ENCODE data around the gene MAN2A1.

Gene MAN2A1

GRCh38 chr5:109644829-109645228 lies 44.9 kb upstream of the MAN2A1 start:
- Histone ChIP-seq H3K36me3 (ENCODE audit: insufficient read depth, low read length) (no peaks in the 10 kb centered on the region), H3K9ac (ENCODE audit: low read length) (no peak overlapping the region), H3K27ac (ENCODE audit: low read depth, low read length, poor library complexity, severe bottlenecking) (no peak overlapping the region), H3K9me2 (ENCODE audit: low read depth, low read length) (no peaks in the 10 kb centered on the region), H3K4me1 (ENCODE audit: insufficient read depth, low read length, severe bottlenecking) (no peaks in the 10 kb centered on the region), H3K9me3 (ENCODE audit: low read length) (no peaks in the 10 kb centered on the region), H3K4me3 (ENCODE audit: low read depth, low read length, poor library complexity, severe bottlenecking) (no peak overlapping the region), H3K27me3 (ENCODE audit: insufficient read depth, low read length) (no peaks in the 10 kb centered on the region), H4K20me1 (ENCODE audit: insufficient read depth, low read length) (no peaks in the 10 kb centered on the region), H3F3A (ENCODE audit: insufficient read depth, low read length) (no peaks in the 10 kb centered on the region), H3K4me2 (ENCODE audit: low read length) (no peak overlapping the region), H2AFZ (ENCODE audit: low read length) (no peak overlapping the region), H3K79me2 (ENCODE audit: insufficient read depth, low read length) (no peaks in the 10 kb centered on the region)
- TF ChIP-seq EZH2 (IDR thresholded peaks at IDR 0.05; ENCODE audit: borderline replicate concordance, low read length) (no peak), CTCF (IDR thresholded peaks at IDR 0.05; ENCODE audit: low read length) (no peak)

- no peak overlapping the region for H3K4me3 ChIP-seq (ENCODE audit: low read depth, low read length, poor library complexity, severe bottlenecking)
- H3K27ac ChIP-seq (ENCODE audit: low read depth, low read length, poor library complexity, severe bottlenecking) = no peak overlapping the region
- H2AFZ ChIP-seq (ENCODE audit: low read length) = no peak overlapping the region
- TF ChIP-seq EZH2 (IDR thresholded peaks at IDR 0.05; ENCODE audit: borderline replicate concordance, low read length) = no peak
- no peak for TF ChIP-seq CTCF (IDR thresholded peaks at IDR 0.05; ENCODE audit: low read length)
- H3K4me2 ChIP-seq (ENCODE audit: low read length) = no peak overlapping the region
- no peaks in the 10 kb centered on the region for H4K20me1 ChIP-seq (ENCODE audit: insufficient read depth, low read length)
- H3K9me2 ChIP-seq (ENCODE audit: low read depth, low read length) = no peaks in the 10 kb centered on the region
- no peaks in the 10 kb centered on the region for H3K79me2 ChIP-seq (ENCODE audit: insufficient read depth, low read length)
- no peaks in the 10 kb centered on the region for H3K27me3 ChIP-seq (ENCODE audit: insufficient read depth, low read length)
- H3K4me1 ChIP-seq (ENCODE audit: insufficient read depth, low read length, severe bottlenecking) = no peaks in the 10 kb centered on the region
- no peaks in the 10 kb centered on the region for H3F3A ChIP-seq (ENCODE audit: insufficient read depth, low read length)
- no peaks in the 10 kb centered on the region for H3K9me3 ChIP-seq (ENCODE audit: low read length)
- no peaks in the 10 kb centered on the region for H3K36me3 ChIP-seq (ENCODE audit: insufficient read depth, low read length)
- no peak overlapping the region for H3K9ac ChIP-seq (ENCODE audit: low read length)
Measured at GRCh38 chr5:109645707-109646192, 44.0 kb upstream of the MAN2A1 start.

GRCh38 chr5:109649318-109649717 lies 40.4 kb upstream of the MAN2A1 start:
- no peak overlapping the region for H3K4me3 ChIP-seq (ENCODE audit: low read depth, low read length, poor library complexity, severe bottlenecking)
- H3K9ac ChIP-seq (ENCODE audit: low read length) = no peak overlapping the region
- H3K36me3 ChIP-seq (ENCODE audit: insufficient read depth, low read length) = no peaks in the 10 kb centered on the region
- no peaks in the 10 kb centered on the region for H3K79me2 ChIP-seq (ENCODE audit: insufficient read depth, low read length)
- H3K4me1 ChIP-seq (ENCODE audit: insufficient read depth, low read length, severe bottlenecking) = no peaks in the 10 kb centered on the region
- no peaks in the 10 kb centered on the region for H3F3A ChIP-seq (ENCODE audit: insufficient read depth, low read length)
- no peaks in the 10 kb centered on the region for H4K20me1 ChIP-seq (ENCODE audit: insufficient read depth, low read length)
- no peak overlapping the region for H3K4me2 ChIP-seq (ENCODE audit: low read length)
- no peaks in the 10 kb centered on the region for H3K9me3 ChIP-seq (ENCODE audit: low read length)
- no peak overlapping the region for H3K27ac ChIP-seq (ENCODE audit: low read depth, low read length, poor library complexity, severe bottlenecking)
- TF ChIP-seq EZH2 (IDR thresholded peaks at IDR 0.05; ENCODE audit: borderline replicate concordance, low read length) = no peak
- TF ChIP-seq CTCF (IDR thresholded peaks at IDR 0.05; ENCODE audit: low read length) = no peak
- H2AFZ ChIP-seq (ENCODE audit: low read length) = no peak overlapping the region
- H3K9me2 ChIP-seq (ENCODE audit: low read depth, low read length) = no peaks in the 10 kb centered on the region
- H3K27me3 ChIP-seq (ENCODE audit: insufficient read depth, low read length) = no peaks in the 10 kb centered on the region
